Mucosa of descending colon (tissue), 3 donors: ENCODE data around the gene NME7. TPM values are rescaled to one million over a fixed set of nuclear protein-coding genes. Genes with fewer than 3 reads are reported as not detected.
"Not testable (repeated sequence)": the region's sequence is repeated elsewhere in the genome, so short reads cannot be mapped to it uniquely, and the experiment has no call there.

Experiments
- ATAC-seq: fragments of 200-7000 bp; cut with Tn5 transposase; one replicate; pipeline ENCODE4 v1.9.1; 2020; ENCODE audit warnings: mild to moderate bottlenecking, moderate library complexity
- DNase-seq, 3 donors: peaks; one replicate each; pipeline ENCODE4 v3.0.0-alpha.2; 2020
- H3K36me3 ChIP-seq: fragments of 200-600 bp; one replicate; pipeline ENCODE4 v1.8.0; 2021; ENCODE audit warnings: low read depth, mild to moderate bottlenecking
- H3K4me1 ChIP-seq: fragments of 200-600 bp; one replicate; pipeline ENCODE4 v1.8.0; 2021; ENCODE audit warnings: low read depth, mild to moderate bottlenecking
- H3K4me3 ChIP-seq: fragments of 200-600 bp; one replicate; pipeline ENCODE4 v1.8.0; 2021; ENCODE audit warnings: mild to moderate bottlenecking
- H3K9me3 ChIP-seq: fragments of 200-600 bp; one replicate; pipeline ENCODE4 v1.8.0; 2021; ENCODE audit warnings: mild to moderate bottlenecking
- intact Hi-C, 2 donors: fragments of 100-400 bp; cut with DNase I in 1 of 2; cut with micrococcal nuclease in 1 of 2; formaldehyde crosslinking; loops; one replicate each; pipeline versions ENCODE4 v1.11.0 to v1.11.1; 2022; cut with DNase I, micrococcal nuclease
- total RNA-seq, 3 donors: library from RNA; stranded (reverse); fragmentation: NEBNext Ultra II Directional in 2 of 3; extraction: Animal tissue kit (Norgen Biotek cat#: 25700) in 2 of 3; gene quantifications; one replicate each; pipeline versions ENCODE4 v1.2.1 to v1.2.4, GENCODE V29; 2021 to 2023
- TF ChIP-seq, protein P1 (sequence below): fragments of 200-600 bp; IDR thresholded peaks from one replicate; pipeline ENCODE4 v1.8.0; 2022; ENCODE audit warnings: antibody characterized with exemption, mild to moderate bottlenecking
- donor health status: DM: no; HTN: no; CAD: no; lungs with moderate emphysema.
- donor health status: DM: no; HTN: no; CAD: no.
- donor health status: DM: no; HTN: yes; CAD: no.

NME7 gene
- total RNA-seq, 3 donors from 2014 or later: 6.4 to 15.6 (median 7.2) TPM

DNA sequence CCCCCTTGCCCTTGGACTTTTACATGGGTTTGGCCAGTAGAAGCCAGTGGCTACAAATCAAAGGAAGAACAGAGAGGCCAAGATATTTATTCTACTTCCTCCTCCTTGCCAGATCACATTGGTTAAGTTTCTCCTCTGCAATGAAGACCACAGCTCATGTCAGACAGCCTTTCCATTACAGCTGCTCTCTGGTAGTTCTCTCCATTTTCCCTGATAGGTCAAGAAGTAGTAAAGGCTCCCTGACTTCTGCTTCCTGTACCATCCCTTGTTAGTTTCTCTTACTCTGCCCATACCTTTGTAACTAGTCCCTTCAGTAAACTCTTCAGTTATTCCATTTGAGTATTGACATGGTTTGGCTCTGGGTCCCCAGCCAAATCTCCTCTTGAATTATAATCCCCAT lies 27.8 kb downstream of the NME7 start:
- no peak for DNase-seq
- intact Hi-C loops: loop anchor here in 1 of 2 donors (10.0 kb wide), 1 partner anchor 995 kb away; no protein-coding TSS in a partner anchor
- TF ChIP-seq, protein P1, sequence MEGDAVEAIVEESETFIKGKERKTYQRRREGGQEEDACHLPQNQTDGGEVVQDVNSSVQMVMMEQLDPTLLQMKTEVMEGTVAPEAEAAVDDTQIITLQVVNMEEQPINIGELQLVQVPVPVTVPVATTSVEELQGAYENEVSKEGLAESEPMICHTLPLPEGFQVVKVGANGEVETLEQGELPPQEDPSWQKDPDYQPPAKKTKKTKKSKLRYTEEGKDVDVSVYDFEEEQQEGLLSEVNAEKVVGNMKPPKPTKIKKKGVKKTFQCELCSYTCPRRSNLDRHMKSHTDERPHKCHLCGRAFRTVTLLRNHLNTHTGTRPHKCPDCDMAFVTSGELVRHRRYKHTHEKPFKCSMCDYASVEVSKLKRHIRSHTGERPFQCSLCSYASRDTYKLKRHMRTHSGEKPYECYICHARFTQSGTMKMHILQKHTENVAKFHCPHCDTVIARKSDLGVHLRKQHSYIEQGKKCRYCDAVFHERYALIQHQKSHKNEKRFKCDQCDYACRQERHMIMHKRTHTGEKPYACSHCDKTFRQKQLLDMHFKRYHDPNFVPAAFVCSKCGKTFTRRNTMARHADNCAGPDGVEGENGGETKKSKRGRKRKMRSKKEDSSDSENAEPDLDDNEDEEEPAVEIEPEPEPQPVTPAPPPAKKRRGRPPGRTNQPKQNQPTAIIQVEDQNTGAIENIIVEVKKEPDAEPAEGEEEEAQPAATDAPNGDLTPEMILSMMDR: no peak

DNA sequence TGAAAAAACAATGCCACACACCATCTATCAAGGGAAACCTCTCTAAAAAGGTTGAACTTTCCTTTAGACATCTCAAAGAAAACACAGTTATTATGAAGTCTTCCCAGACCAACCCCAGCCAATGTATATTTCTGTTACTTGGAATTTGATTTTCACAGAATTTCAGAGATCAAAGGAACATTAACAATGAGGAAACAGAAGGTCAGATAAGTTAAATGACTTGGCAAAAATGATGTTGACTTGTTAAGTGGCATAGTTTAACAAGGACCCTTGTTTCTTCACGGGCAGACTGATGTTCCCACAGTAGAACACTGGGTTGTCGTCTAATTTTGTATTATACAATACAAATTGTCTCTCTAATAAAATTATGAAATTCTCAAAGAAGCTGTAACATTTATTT lies 29.0 kb downstream of the NME7 start:
- DNase-seq (no peak), ATAC-seq (no peak)
- intact Hi-C loops: no loop called here
- no peaks in the 10 kb centered on the region for H3K36me3 ChIP-seq
- no peaks in the 10 kb centered on the region for H3K4me1 ChIP-seq
- TF ChIP-seq, protein P1: no peak
- H3K9me3 ChIP-seq: no peaks in the 10 kb centered on the region
- H3K4me3 ChIP-seq: no peak overlapping the region

More for the DNA sequence above, 27.8 kb downstream of the NME7 start:
- H3K9me3 ChIP-seq: no peaks in the 10 kb centered on the region
- no peaks in the 10 kb centered on the region for H3K36me3 ChIP-seq
- no peaks in the 10 kb centered on the region for H3K4me1 ChIP-seq
- no peak for ATAC-seq
- no peak overlapping the region for H3K4me3 ChIP-seq

DNA sequence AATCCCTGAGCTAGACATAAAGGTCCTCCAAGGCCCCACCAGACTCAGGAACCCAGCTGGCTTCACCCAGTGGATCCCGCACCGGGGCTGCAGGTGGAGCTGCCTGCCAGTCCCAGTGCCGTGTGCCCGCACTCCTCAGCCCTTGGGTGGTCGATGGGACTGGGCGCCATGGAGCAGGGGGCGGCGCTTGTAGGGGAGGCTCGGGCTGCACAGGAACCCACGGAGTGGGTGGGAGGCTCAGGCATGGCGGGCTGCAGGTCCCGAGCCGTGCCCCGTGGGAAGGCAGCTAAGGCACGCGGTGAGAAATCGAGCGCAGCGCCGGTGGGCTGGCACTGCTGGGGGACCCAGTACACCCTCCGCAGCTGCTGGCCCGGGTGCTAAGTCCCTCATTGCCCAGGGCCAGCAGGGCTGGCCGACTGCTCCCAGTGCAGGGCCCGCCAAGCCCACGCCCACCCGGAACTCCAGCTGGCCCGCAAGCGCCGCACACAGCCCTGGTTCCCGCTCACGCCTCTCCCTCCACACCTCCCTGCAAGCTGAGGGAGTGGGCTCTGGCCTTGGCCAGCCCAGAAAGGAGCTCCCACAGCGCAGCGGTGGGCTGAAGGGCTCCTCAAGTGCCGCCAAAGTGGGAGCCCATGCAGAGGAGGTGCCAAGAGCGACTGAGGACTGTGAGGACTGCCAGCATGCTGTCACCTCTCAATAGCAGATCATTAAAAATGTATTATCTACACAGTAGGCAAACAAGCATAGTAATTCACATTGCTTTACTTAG lies 30.5 kb downstream of the NME7 start:
- intact Hi-C loops, H3K9me3 ChIP-seq, H3K36me3 ChIP-seq, ATAC-seq, H3K4me1 ChIP-seq, H3K4me3 ChIP-seq, DNase-seq: not testable (repeated sequence)

DNA sequence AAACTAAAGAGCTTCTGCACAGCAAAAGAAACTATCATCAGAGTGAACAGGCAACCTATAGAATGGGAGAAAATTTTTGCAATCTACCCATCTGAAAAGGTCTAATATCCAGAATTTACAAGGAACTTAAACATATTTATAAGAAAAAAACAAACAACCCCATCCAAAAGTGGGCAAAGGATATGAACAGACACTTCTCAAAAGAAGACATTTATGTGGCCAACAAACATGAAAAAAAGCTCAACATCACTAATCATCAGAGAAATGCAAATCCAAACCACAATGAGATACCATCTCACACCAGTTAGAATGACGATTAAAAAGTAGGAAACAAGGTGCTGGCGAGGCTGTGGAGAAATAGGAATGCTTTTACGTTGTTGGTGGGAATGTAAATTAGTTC lies 32.9 kb downstream of the NME7 start:
- ATAC-seq, intact Hi-C loops: not testable (repeated sequence)

DNA sequence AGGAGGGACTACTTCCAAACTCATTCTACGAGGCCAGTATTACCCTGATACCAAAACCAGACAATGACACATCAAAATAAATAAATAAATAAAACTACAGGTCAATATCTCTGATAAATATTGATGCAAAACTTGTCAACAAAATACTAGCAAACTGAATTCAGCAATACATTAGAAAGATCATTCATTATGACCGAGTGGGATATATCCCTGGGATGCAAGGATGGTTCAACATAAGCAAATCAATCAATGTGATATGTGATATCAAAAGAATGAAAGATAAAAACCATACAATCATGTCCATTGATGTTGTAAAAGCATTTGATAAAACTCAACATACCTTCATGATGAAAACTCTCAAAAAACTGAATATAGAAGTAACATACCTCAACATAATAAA lies 36.7 kb downstream of the NME7 start:
- intact Hi-C loops: no loop called here
- ATAC-seq: no peak
- no peak for DNase-seq
- no peak overlapping the region for H3K4me3 ChIP-seq
- no peaks in the 10 kb centered on the region for H3K36me3 ChIP-seq
- H3K9me3 ChIP-seq: peaks cover 6% of the 10 kb centered on the region
- TF ChIP-seq, protein P1: no peak
- no peaks in the 10 kb centered on the region for H3K4me1 ChIP-seq

More for the DNA sequence above, 32.9 kb downstream of the NME7 start:
- DNase-seq, H3K4me1 ChIP-seq, H3K4me3 ChIP-seq, H3K9me3 ChIP-seq, H3K36me3 ChIP-seq: not testable (repeated sequence)

DNA sequence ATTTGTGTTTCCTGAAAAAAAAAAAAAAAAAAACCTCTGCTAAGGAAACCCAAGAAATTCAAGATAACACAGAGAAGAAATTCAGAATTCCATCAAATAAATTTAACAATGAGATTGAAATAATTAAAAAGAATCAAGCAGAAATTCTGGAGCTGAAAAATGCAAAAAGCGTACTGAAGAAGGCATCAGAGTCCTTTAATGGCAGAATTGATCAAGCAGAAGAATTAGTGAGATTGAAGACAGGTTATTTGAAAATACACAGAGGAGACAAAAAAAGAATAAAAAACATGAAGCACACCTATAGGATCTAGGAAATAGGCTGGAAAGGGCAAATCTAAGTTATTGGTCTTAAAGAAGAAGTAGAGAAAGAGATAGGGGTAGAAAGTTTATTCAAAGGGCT lies 38.2 kb downstream of the NME7 start:
- Histone ChIP-seq H3K9me3 (peaks cover 6% of the 10 kb centered on the region), H3K36me3 (no peaks in the 10 kb centered on the region), H3K4me1 (no peaks in the 10 kb centered on the region), H3K4me3 (no peak overlapping the region)
- DNase-seq (no peak), ATAC-seq (no peak)
- intact Hi-C loops: no loop called here
- TF ChIP-seq, protein P1: no peak
